HG02870 (cell line): Measurements from ENCODE around the gene LRP10.
A peak's percentile ranks its signal among the peaks of the same experiment; 100 is the strongest.
"Not testable (repeated sequence)": the region's sequence is repeated elsewhere in the genome, so short reads cannot be mapped to it uniquely, and the experiment has no call there.

Experiments
- ATAC-seq: cut with Tn5 transposase; IDR thresholded peaks from one replicate; pipeline ENCODE4 v1.9.1; 2021; ENCODE audit warnings: mild to moderate bottlenecking, moderate library complexity; ENCODE audit not compliant: unreplicated experiment

Gene LRP10

GRCh38 chr14:22843123-22843925, 28.2 kb upstream of the LRP10 start:
- no peak for ATAC-seq

DNA sequence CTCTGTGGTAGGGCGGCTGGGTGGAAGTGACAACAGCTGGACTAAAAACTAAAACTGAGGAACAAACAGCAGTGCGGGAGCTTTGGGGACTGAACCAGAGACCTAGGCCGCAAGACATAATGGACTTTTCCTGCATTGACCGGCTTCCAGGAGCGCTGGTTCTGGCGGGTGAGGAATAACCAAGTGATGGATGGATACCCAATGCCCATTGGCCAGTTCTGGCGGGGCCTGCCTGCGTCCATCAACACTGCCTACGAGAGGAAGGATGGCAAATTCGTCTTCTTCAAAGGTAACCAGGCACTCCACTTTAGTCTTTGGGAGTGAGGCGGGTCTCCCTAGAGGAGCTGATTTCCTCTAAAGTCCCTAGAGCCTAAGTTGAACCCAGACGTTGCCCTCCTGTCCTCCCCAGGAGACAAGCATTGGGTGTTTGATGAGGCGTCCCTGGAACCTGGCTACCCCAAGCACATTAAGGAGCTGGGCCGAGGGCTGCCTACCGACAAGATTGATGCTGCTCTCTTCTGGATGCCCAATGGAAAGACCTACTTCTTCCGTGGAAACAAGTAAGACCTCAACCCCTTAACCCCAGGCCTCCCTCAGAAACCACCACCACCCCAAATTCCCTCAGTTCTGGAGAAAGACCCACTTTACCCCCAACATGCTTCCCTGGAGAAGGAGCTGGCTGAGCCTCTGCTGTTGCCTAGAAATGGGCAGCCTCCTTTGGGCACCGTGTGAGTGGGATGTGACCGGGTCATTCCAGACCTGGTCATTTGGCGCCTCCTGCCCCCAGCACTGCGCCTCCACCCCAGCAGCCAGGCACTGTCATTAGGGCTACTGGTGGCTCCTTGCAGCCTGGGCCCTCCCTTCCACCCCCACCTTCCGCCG, 27.1 kb upstream of the LRP10 start:
- no peak for ATAC-seq

DNA sequence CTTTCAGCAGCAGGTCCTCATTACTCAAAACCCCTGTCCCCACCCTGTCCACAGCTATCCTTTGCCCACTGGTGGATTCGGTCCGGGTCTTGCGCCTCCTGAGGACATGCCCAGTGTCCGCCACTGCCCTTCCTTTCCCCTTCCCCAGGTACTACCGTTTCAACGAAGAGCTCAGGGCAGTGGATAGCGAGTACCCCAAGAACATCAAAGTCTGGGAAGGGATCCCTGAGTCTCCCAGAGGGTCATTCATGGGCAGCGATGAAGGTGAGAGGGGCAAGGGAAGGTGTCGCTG, 26.5 kb upstream of the LRP10 start:
- no peak for ATAC-seq

GRCh38 chr14:22845821-22846625, 25.5 kb upstream of the LRP10 start:
- no peak for ATAC-seq

DNA sequence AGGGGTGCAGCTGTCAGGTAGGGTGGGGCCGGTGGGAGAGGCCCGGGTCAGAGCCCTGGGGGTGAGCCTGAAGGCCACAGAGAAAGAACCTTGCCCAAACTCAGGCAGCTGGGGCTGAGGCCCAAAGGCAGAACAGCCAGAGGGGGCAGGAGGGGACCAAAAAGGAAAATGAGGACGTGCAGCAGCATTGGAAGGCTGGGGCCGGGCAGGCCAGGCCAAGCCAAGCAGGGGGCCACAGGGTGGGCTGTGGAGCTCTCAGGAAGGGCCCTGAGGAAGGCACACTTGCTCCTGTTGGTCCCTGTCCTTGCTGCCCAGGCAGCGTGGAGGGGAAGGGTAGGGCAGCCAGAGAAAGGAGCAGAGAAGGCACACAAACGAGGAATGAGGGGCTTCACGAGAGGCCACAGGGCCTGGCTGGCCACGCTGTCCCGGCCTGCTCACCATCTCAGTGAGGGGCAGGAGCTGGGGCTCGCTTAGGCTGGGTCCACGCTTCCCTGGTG, 24.7 kb upstream of the LRP10 start:
- ATAC-seq: no peak

- no peak for ATAC-seq
These were observed 23.7 kb upstream of the LRP10 start for GRCh38 chr14:22847661-22848341.

GRCh38 chr14:22848351-22849164, 23.0 kb upstream of the LRP10 start:
- ATAC-seq: no peak

- no peak for ATAC-seq
These were observed 22.2 kb upstream of the LRP10 start for GRCh38 chr14:22849212-22849819.

GRCh38 chr14:22850944-22851764, 20.4 kb upstream of the LRP10 start:
- ATAC-seq: no peak

GRCh38 chr14:22852178-22852577, 19.4 kb upstream of the LRP10 start:
- not testable (repeated sequence) for ATAC-seq

DNA sequence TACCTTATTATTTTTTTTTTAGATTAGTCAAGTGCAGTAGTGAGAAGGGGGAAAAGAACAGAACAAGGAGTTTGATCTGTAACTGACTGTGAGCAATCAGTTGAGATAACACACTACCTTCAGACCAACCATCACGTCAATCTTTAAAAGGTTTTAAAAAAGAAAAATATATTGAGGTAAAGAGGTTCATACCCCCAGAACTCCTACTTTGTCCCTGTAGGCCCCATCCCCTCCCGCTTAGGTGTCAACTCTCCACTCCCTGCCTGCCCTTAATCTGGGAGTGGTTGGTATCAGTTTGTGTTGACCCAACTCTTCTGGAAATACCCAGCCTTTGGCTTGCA, 19.0 kb upstream of the LRP10 start:
- no peak for ATAC-seq

DNA sequence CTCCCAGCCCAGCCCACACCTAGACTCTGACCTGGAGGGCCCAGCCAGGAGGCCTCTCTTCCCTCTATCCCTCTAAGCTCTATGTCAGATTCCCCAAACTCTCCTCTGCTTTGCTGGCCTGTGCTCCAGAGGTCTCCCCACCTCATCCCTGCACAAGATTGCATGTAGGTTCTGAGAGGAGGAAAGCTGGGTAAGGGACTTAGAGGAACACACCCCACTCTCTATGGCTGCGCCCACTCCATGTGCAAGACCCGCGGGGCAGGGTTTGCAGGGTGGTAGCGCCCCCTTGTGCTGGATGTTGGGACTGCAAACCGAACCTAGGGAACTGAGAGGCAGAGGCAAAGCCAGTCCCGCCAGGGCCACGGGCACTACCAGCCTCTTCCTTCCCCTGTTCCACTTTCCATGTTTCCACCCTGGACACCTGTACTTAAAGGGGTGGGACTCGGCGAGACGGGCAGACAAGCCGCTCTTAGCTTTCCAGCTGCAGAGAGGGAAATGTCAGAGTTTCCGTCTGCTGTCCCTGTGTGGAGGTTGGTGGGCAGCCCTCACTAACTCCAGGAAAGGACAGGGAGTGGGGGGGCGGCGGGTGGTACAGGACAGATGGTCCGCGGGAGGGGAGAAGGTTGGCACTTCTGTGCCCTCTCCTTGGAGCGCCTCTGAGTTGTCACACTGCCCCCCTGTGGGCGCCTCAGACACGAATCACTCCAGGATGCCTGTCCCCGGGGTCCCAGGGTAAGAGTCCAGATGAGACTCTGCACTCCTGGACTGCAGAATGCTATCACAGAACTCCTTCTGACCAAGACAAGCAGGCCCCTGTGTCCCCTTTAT, 18.4 kb upstream of the LRP10 start:
- ATAC-seq: peak; percentile 74

DNA sequence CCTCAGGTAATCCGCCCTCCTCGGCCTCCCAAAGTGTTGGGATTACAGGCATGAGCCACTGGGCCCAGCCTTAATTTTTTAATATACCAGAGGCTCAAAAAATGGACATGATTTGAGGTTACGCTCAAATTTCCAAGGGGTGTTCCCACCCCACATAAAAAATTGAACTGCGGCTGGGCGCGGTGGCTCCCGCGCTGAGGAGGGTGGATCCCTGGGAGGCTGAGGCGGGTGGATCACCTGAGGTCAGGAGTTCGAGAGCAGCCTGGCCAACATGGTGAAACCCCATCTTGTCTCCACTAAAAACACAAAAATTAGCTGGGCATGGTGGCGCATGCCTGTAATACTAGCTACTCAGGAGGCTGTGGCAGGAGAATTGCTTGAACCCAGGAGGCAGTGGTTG, 17.2 kb upstream of the LRP10 start:
- not testable (repeated sequence) for ATAC-seq

- no peak for ATAC-seq
These were observed 16.4 kb upstream of the LRP10 start for GRCh38 chr14:22854963-22855724.

DNA sequence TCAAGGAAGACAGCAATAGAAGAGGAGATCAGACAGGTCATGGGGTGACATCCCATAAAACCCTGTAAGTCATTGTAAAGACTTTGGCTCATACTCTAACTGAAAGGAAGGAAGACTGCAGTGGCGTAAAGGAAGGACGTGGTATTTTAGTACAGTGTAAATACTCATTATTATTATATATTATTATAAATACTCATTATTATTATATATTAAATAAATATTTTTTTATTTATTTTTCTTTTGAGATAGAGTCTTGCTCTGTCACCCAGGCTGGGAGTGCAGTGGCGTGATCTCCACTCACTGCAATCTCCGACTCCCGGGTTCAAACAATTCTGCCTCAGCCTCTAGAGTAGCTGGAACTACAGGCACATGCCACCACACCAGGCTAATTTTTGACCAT, 15.1 kb upstream of the LRP10 start:
- no peak for ATAC-seq

DNA sequence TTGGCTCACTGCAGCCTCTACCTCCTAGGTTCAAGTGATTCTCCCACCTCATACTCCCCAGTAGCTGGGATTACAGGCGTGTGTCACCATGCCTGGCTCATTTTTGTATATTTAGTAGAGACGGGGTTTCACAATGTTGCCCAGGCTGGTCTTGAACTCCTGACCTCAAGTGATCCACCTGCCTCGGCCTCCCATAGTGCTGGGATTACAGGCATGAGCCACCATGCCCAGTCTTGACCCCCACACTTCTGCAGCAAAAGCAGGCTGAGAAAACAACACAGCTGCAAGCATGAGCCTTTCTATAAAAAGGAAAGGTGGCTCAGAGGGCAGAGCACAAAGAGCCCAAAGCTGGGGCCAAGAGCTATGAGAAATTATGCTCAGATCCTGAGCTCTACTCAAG, 11.2 kb upstream of the LRP10 start:
- ATAC-seq: not testable (repeated sequence)

DNA sequence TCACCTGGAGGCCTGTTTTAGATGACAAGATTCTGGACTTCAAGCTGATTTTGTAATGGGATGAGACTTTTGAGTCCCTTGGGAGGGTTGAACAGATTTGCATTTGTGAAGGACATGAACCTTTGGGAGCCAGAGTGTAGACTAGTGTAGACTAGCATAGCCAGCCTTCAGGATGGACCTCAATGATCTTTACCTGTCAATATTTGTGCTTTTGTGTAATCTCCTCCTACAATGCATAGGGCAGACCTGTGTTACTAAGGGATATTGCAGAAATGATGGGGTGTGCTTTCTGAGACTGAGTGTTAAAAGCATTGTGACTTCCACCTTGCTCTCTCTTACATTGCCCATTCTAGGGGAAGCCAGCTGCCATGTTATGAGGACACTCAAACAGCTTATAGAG, 9.9 kb upstream of the LRP10 start:
- no peak for ATAC-seq
